Measurements from ENCODE around the gene CYSLTR2. TPM values are rescaled to one million over a fixed set of nuclear protein-coding genes. Genes with fewer than 3 reads are reported as not detected.

CYSLTR2 gene
- total and polyA plus RNA-seq, 2 donors (not counting 1 experiment from before 2014, with no cell fraction given) = 0.09 TPM; not detected in 1

GRCh38 chr13:48720621-48721020 lies 66.9 kb downstream of the CYSLTR2 start:
- no peak for ATAC-seq (ENCODE audit: low read depth)
- no peak overlapping the region for H3K4me3 Mint-ChIP-seq
- no peaks in the 10 kb centered on the region for H3K36me3 ChIP-seq (replicated peaks in 1 of 2; ENCODE audit: control extremely low read depth in 1 of 2, control insufficient read depth in 1 of 2, extremely low read depth in 1 of 2, insufficient read depth in 2 of 2, low read length in 1 of 2)
- no peak overlapping the region for H3K9ac ChIP-seq (ENCODE audit: low read length)
- H3K27ac Mint-ChIP-seq = no peak overlapping the region
- no peak overlapping the region for H2AFZ ChIP-seq (ENCODE audit: insufficient read depth, low read depth, low read length, poor library complexity, severe bottlenecking)
- peaks cover 7 to 28% (median 8%) of the 10 kb centered on the region in 3 donors for H3K9me3 ChIP-seq (ENCODE audit: control extremely low read depth in 1 of 3, control insufficient read depth in 2 of 3, insufficient read depth in 1 of 3, low read length in 2 of 3)
- ChIA-PET POLR2A (no interaction called here), CTCF (no interaction called here)
- no peak overlapping the region for H3K4me2 ChIP-seq (replicated peaks; ENCODE audit: low read depth, low read length, poor library complexity, severe bottlenecking)
- no peaks in the 10 kb centered on the region for H3K79me2 ChIP-seq (ENCODE audit: control insufficient read depth, insufficient read depth, low read length)
- WGBS (ENCODE audit: insufficient coverage) = 100% methylated on average over 2 of the region's 4 CpGs
- H3K4me1 Mint-ChIP-seq = no peaks in the 10 kb centered on the region
- DNase-seq = no peak
- intact Hi-C loops (cut with micrococcal nuclease) = no loop called here
- peaks cover 25% of the 10 kb centered on the region for H3K27me3 Mint-ChIP-seq
- no peaks in the 10 kb centered on the region for H3K4me1 ChIP-seq (ENCODE audit: control insufficient read depth in 2 of 2, insufficient read depth in 2 of 2, low read length in 2 of 2)
- H3K4me3 ChIP-seq (ENCODE audit: control extremely low read depth in 1 of 5, extremely low read depth in 1 of 5, insufficient read depth in 1 of 5, low read depth in 2 of 5, low read length in 4 of 5) = no peak overlapping the region
- no peaks in the 10 kb centered on the region for H4K20me1 ChIP-seq (ENCODE audit: control insufficient read depth, insufficient read depth, low read length, poor library complexity, severe bottlenecking)
- no peak for TF ChIP-seq CTCF (IDR thresholded peaks at IDR 0.05)
- no peak for TF ChIP-seq EZH2 (IDR thresholded peaks at IDR 0.05; ENCODE audit: borderline replicate concordance, insufficient read depth, low read depth, low read length, poor library complexity, severe bottlenecking)
- no peak overlapping the region for H3K27ac ChIP-seq (ENCODE audit: low read length in 2 of 2)
- peaks cover 18% of the 10 kb centered on the region for H3K9me3 Mint-ChIP-seq (ENCODE audit: insufficient read depth)
- H3K27me3 ChIP-seq (replicated peaks in 1 of 4; ENCODE audit: control extremely low read depth in 1 of 4, control insufficient read depth in 3 of 4, insufficient read depth in 4 of 4, low read length in 3 of 4) = peaks cover 0 to 3% (median 0%) of the 10 kb centered on the region in 4 experiments

DNA sequence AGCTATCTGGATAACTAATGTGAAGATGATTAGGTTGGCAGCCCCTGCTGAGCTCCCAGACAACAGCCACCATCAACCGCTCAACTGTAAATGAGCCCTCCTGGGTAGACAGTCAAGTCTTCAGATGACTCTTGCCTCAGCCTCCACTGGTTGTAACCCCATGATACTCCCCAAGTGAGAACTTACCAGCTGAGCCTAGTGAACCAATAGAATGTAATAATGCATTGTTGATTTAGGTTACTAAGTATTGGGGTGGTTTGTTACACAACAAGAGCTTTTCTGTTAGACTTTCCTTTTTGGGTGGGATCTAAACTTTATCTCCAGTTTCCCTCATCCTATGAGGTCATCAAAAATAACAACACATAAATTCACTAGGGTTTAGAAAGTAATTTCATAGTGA lies 69.4 kb downstream of the CYSLTR2 start:
- Histone ChIP-seq H3K27ac (ENCODE audit: low read length in 2 of 2) (no peak overlapping the region), H2AFZ (ENCODE audit: insufficient read depth, low read depth, low read length, poor library complexity, severe bottlenecking) (no peak overlapping the region), H3K27me3 (replicated peaks in 1 of 4; ENCODE audit: control extremely low read depth in 1 of 4, control insufficient read depth in 3 of 4, insufficient read depth in 4 of 4, low read length in 3 of 4) (peaks cover 0 to 3% (median 0%) of the 10 kb centered on the region in 4 experiments), H4K20me1 (ENCODE audit: control insufficient read depth, insufficient read depth, low read length, poor library complexity, severe bottlenecking) (no peaks in the 10 kb centered on the region), H3K4me3 (ENCODE audit: control extremely low read depth in 1 of 5, extremely low read depth in 1 of 5, insufficient read depth in 1 of 5, low read depth in 2 of 5, low read length in 4 of 5) (no peak overlapping the region), H3K9me3 (ENCODE audit: control extremely low read depth in 1 of 3, control insufficient read depth in 2 of 3, insufficient read depth in 1 of 3, low read length in 2 of 3) (peaks cover 2 to 17% (median 6%) of the 10 kb centered on the region in 3 donors), H3K9ac (ENCODE audit: low read length) (no peak overlapping the region), H3K79me2 (ENCODE audit: control insufficient read depth, insufficient read depth, low read length) (no peaks in the 10 kb centered on the region), H3K4me1 (ENCODE audit: control insufficient read depth in 2 of 2, insufficient read depth in 2 of 2, low read length in 2 of 2) (no peaks in the 10 kb centered on the region), H3K36me3 (replicated peaks in 1 of 2; ENCODE audit: control extremely low read depth in 1 of 2, control insufficient read depth in 1 of 2, extremely low read depth in 1 of 2, insufficient read depth in 2 of 2, low read length in 1 of 2) (no peaks in the 10 kb centered on the region), H3K4me2 (replicated peaks; ENCODE audit: low read depth, low read length, poor library complexity, severe bottlenecking) (no peak overlapping the region)
- DNase-seq = no peak
- intact Hi-C loops (cut with micrococcal nuclease) = no loop called here
- Mint-ChIP-seq H3K4me1 (no peaks in the 10 kb centered on the region), H3K27ac (no peak overlapping the region), H3K4me3 (no peak overlapping the region), H3K27me3 (peaks cover 26% of the 10 kb centered on the region), H3K9me3 (ENCODE audit: insufficient read depth) (peaks cover 8% of the 10 kb centered on the region)
- WGBS (ENCODE audit: insufficient coverage) = no CpG with 5 or more reads among the region's 1 CpG
- ChIA-PET CTCF (no interaction called here), POLR2A (no interaction called here)
- ATAC-seq (ENCODE audit: low read depth) = no peak
- TF ChIP-seq EZH2 (IDR thresholded peaks at IDR 0.05; ENCODE audit: borderline replicate concordance, insufficient read depth, low read depth, low read length, poor library complexity, severe bottlenecking) = no peak
- no peak for TF ChIP-seq CTCF (IDR thresholded peaks at IDR 0.05)

All from B cell (primary cell).